ENCODE results near the gene TGIF1.

TGIF1 gene

GRCh38 chr18:3495691-3496430, 45.9 kb downstream of the TGIF1 start:
- Mint-ChIP-seq H3K27ac (no peak overlapping the region), H3K4me3 (no peak overlapping the region), H3K4me1 (peaks cover 18% of the 10 kb centered on the region), H3K9me3 (no peaks in the 10 kb centered on the region), H3K27me3 (peaks cover 36% of the 10 kb centered on the region), H3K36me3 (ENCODE audit: low read depth) (no peaks in the 10 kb centered on the region)
- DNase-seq (no peak), ATAC-seq (no peak)

- no peaks in the 10 kb centered on the region for H3K9me3 Mint-ChIP-seq
- DNase-seq (peak; percentile 29), ATAC-seq (peak; percentile 31)
- no peaks in the 10 kb centered on the region for H3K36me3 Mint-ChIP-seq (ENCODE audit: low read depth)
- peak overlapping the region; percentile 67 for H3K4me3 Mint-ChIP-seq
- peaks cover 25% of the 10 kb centered on the region for H3K4me1 Mint-ChIP-seq
- H3K27ac Mint-ChIP-seq: no peak overlapping the region
- peaks cover 35% of the 10 kb centered on the region for H3K27me3 Mint-ChIP-seq
Measured at GRCh38 chr18:3498698-3499471, 48.9 kb downstream of the TGIF1 start.

- no peaks in the 10 kb centered on the region for H3K36me3 Mint-ChIP-seq (ENCODE audit: low read depth)
- no peak overlapping the region for H3K27ac Mint-ChIP-seq
- DNase-seq (no peak), ATAC-seq (no peak)
- peaks cover 24% of the 10 kb centered on the region for H3K4me1 Mint-ChIP-seq
- H3K9me3 Mint-ChIP-seq: no peaks in the 10 kb centered on the region
- peak overlapping the region; percentile 67 for H3K4me3 Mint-ChIP-seq
- H3K27me3 Mint-ChIP-seq: peaks cover 35% of the 10 kb centered on the region
Measured at GRCh38 chr18:3499501-3499900, 49.5 kb downstream of the TGIF1 start.

GRCh38 chr18:3500016-3500415, 50.0 kb downstream of the TGIF1 start:
- H3K9me3 Mint-ChIP-seq: no peaks in the 10 kb centered on the region
- H3K4me1 Mint-ChIP-seq: peaks cover 24% of the 10 kb centered on the region
- no peak overlapping the region for H3K4me3 Mint-ChIP-seq
- DNase-seq (no peak), ATAC-seq (no peak)
- peaks cover 35% of the 10 kb centered on the region for H3K27me3 Mint-ChIP-seq
- H3K36me3 Mint-ChIP-seq (ENCODE audit: low read depth): no peaks in the 10 kb centered on the region
- H3K27ac Mint-ChIP-seq: no peak overlapping the region

- H3K36me3 Mint-ChIP-seq (ENCODE audit: low read depth): no peaks in the 10 kb centered on the region
- H3K4me1 Mint-ChIP-seq: peaks cover 24% of the 10 kb centered on the region
- ATAC-seq (peak; percentile 62), DNase-seq (no peak)
- H3K27me3 Mint-ChIP-seq: peaks cover 35% of the 10 kb centered on the region
- peak overlapping the region; percentile 16 for H3K27ac Mint-ChIP-seq
- H3K4me3 Mint-ChIP-seq: no peak overlapping the region
- no peaks in the 10 kb centered on the region for H3K9me3 Mint-ChIP-seq
Measured at GRCh38 chr18:3502650-3503049, 52.7 kb downstream of the TGIF1 start.

GRCh38 chr18:3504637-3505036, 54.7 kb downstream of the TGIF1 start:
- DNase-seq: no peak
- Mint-ChIP-seq H3K27ac (no peak overlapping the region), H3K4me3 (no peak overlapping the region), H3K9me3 (no peaks in the 10 kb centered on the region), H3K36me3 (ENCODE audit: low read depth) (no peaks in the 10 kb centered on the region), H3K4me1 (peaks cover 16% of the 10 kb centered on the region), H3K27me3 (peaks cover 16% of the 10 kb centered on the region)
- no peak for ATAC-seq

GRCh38 chr18:3508576-3509549, 58.9 kb downstream of the TGIF1 start:
- Mint-ChIP-seq H3K36me3 (ENCODE audit: low read depth) (no peaks in the 10 kb centered on the region), H3K4me3 (no peak overlapping the region), H3K27ac (no peak overlapping the region), H3K4me1 (peaks cover 14% of the 10 kb centered on the region), H3K9me3 (no peaks in the 10 kb centered on the region), H3K27me3 (no peaks in the 10 kb centered on the region)
- ATAC-seq: no peak
- no peak for DNase-seq
